Measurements from ENCODE around the gene RORC. TPM values are rescaled to one million over a fixed set of nuclear protein-coding genes. Genes with fewer than 3 reads are reported as not detected.
A peak's percentile ranks its signal among the peaks of the same experiment; 100 is the strongest.

Gene RORC
- total RNA-seq, 1 donor from 2014 or later = not detected

DNA sequence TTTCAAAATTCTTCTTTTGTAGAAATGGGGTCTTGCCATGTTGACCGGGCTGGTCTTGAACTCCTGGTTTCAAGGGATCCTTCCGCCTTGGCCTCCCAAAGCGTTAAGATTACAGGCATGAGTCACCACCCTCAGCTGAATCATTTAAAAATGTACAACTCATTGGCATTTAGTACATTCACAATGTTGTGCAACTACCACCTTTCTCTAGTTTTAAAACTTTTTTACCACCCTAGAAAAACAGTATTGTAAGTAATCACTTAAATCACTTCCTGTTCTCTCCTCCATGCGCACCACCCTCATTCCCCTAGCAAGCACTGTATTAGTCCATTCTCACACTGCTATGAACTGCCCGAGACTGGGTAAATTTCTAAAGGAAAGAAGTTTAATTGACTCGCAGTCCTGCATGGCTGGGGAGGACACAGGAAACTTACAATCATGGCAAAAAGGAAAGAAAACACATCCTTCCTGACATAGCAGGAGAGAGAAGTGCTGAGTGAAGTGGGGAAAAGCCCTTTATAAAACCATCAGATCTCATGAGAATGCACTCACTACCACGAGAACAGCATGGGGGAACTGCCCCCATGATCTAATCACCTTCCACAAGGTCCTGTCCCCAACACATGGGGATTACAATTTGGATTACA, 36.3 kb upstream of the RORC start:
- Mint-ChIP-seq H3K36me3 (ENCODE audit: low read depth) (no peaks in the 10 kb centered on the region), H3K9me3 (ENCODE audit: low read depth) (no peaks in the 10 kb centered on the region), H3K27ac (ENCODE audit: unreplicated experiment) (no peak overlapping the region), H3K4me1 (ENCODE audit: low read depth) (peaks cover 12% of the 10 kb centered on the region), H3K27me3 (ENCODE audit: low read depth) (no peaks in the 10 kb centered on the region), H3K4me3 (ENCODE audit: unreplicated experiment) (no peak overlapping the region)
- TF ChIP-seq, protein P1, sequence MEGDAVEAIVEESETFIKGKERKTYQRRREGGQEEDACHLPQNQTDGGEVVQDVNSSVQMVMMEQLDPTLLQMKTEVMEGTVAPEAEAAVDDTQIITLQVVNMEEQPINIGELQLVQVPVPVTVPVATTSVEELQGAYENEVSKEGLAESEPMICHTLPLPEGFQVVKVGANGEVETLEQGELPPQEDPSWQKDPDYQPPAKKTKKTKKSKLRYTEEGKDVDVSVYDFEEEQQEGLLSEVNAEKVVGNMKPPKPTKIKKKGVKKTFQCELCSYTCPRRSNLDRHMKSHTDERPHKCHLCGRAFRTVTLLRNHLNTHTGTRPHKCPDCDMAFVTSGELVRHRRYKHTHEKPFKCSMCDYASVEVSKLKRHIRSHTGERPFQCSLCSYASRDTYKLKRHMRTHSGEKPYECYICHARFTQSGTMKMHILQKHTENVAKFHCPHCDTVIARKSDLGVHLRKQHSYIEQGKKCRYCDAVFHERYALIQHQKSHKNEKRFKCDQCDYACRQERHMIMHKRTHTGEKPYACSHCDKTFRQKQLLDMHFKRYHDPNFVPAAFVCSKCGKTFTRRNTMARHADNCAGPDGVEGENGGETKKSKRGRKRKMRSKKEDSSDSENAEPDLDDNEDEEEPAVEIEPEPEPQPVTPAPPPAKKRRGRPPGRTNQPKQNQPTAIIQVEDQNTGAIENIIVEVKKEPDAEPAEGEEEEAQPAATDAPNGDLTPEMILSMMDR (IDR thresholded peaks at IDR 0.05) = no peak
- no peak for DNase-seq (ENCODE audit: low spot score)

DNA sequence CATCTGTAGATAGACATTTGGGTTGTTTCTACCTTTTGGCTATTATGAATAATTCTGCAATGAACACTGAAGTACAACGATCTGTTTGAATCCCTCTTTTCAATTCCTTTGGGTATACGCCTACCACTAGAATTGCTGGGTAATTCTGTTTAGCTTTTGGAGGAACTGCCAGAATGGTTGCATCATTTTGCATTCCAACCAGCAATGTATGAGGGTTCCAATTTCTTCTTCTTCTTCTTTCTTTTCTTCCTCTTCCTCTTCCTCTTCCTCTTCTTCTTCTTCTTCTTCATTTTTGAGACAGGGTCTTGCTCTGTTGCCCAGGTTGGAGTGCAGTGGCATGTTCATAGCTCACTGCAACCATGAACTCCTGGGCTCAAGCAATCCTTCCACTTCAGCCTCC, 35.7 kb upstream of the RORC start:
- H3K9me3 Mint-ChIP-seq (ENCODE audit: low read depth) = no peaks in the 10 kb centered on the region
- no peak overlapping the region for H3K4me3 Mint-ChIP-seq (ENCODE audit: unreplicated experiment)
- H3K4me1 Mint-ChIP-seq (ENCODE audit: low read depth) = peaks cover 14% of the 10 kb centered on the region
- H3K27me3 Mint-ChIP-seq (ENCODE audit: low read depth) = peaks cover 3% of the 10 kb centered on the region
- no peaks in the 10 kb centered on the region for H3K36me3 Mint-ChIP-seq (ENCODE audit: low read depth)
- H3K27ac Mint-ChIP-seq (ENCODE audit: unreplicated experiment) = no peak overlapping the region
- TF ChIP-seq, protein P1 (IDR thresholded peaks at IDR 0.05) = no peak
- DNase-seq (ENCODE audit: low spot score) = no peak

DNA sequence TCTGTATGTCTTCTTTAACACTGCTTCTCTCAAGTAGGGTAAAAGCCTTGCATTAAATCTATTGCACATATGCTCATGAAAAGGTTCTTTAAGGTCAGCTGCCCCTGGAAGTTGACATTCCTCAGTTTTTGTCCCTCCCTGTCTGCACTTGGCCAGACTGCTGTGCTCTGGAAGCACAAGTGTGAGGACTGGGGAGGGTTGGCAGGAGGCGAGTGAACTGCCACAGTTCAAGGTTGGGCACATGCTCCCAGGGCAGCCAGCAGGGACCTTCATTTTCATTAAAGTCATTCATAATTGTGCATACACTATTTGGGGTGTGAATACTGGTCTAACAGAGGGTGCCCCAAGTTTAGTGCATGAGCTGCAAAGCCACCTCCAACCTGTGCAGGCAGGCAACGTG, 32.8 kb upstream of the RORC start:
- peaks cover 3% of the 10 kb centered on the region for H3K27me3 Mint-ChIP-seq (ENCODE audit: low read depth)
- H3K9me3 Mint-ChIP-seq (ENCODE audit: low read depth) = no peaks in the 10 kb centered on the region
- no peaks in the 10 kb centered on the region for H3K36me3 Mint-ChIP-seq (ENCODE audit: low read depth)
- no peak overlapping the region for H3K4me3 Mint-ChIP-seq (ENCODE audit: unreplicated experiment)
- no peak for DNase-seq (ENCODE audit: low spot score)
- TF ChIP-seq, protein P1 (IDR thresholded peaks at IDR 0.05) = no peak
- peaks cover 16% of the 10 kb centered on the region for H3K4me1 Mint-ChIP-seq (ENCODE audit: low read depth)
- H3K27ac Mint-ChIP-seq (ENCODE audit: unreplicated experiment) = no peak overlapping the region

DNA sequence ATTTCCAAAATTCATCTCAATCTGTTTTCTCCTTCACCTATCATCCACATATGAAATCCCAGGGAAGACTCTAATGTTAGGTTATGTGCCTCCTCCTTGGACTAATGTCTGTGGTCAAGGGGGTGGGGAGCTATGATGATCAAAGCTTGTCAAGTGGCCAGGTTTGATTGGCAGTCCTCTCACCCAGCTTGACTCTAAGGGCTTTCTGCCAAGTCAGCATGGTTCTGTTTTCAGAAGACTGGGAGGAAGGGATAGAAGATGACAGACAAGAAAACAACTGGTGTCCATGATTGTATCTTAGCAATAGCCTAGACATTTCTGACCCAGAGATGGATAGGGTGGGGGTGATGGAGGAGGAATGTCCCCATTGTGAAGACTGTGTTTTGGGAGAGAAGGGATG, 31.0 kb upstream of the RORC start:
- no peaks in the 10 kb centered on the region for H3K9me3 Mint-ChIP-seq (ENCODE audit: low read depth)
- TF ChIP-seq, protein P1 (IDR thresholded peaks at IDR 0.05) = no peak
- H3K27me3 Mint-ChIP-seq (ENCODE audit: low read depth) = peaks cover 3% of the 10 kb centered on the region
- H3K36me3 Mint-ChIP-seq (ENCODE audit: low read depth) = no peaks in the 10 kb centered on the region
- peak overlapping the region; percentile 27 for H3K27ac Mint-ChIP-seq (ENCODE audit: unreplicated experiment)
- DNase-seq (ENCODE audit: low spot score) = no peak
- H3K4me1 Mint-ChIP-seq (ENCODE audit: low read depth) = peaks cover 8% of the 10 kb centered on the region
- no peak overlapping the region for H3K4me3 Mint-ChIP-seq (ENCODE audit: unreplicated experiment)

DNA sequence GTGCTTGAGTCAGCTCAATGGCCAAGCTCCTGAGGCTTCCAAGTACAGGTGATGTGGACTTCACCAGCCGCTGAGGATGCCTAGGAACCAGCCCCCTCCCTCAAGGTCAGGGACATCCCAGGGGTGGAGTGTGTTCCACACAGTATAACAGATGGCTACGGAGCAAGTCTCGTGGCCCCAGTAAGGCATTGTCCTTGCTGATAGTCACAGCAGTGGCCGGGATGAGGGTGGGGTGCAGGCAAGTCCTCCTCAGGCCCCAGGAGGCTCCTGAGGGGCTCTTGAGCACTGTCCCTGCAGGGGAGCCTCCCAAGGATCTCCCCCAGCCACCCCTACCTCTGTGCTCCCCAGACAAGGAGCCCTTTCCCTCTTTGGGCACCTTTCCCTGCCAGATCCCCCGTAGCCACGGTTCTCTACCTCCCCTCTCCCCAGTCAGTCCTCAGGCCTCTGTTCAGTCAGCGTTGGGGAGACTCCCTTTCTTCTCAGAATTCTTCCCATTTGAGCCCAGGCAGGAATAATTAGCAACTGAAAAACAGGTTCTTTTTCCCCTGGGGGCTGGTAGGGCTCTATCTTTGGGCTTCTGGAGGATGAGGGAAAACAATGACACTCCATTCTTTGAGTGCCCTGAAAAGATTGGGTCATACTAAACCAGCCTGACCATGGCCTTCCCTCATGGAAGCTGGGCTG, 29.0 kb upstream of the RORC start:
- TF ChIP-seq, protein P1 (IDR thresholded peaks at IDR 0.05) = no peak
- Mint-ChIP-seq H3K4me1 (ENCODE audit: low read depth) (peaks cover 13% of the 10 kb centered on the region), H3K36me3 (ENCODE audit: low read depth) (no peaks in the 10 kb centered on the region), H3K27me3 (ENCODE audit: low read depth) (peaks cover 3% of the 10 kb centered on the region), H3K9me3 (ENCODE audit: low read depth) (no peaks in the 10 kb centered on the region), H3K27ac (ENCODE audit: unreplicated experiment) (no peak overlapping the region), H3K4me3 (ENCODE audit: unreplicated experiment) (no peak overlapping the region)
- DNase-seq (ENCODE audit: low spot score) = no peak

Measured in chondrocyte (in vitro differentiated cells).